SHP77 (cell line): Measurements from ENCODE around the gene SRMS.
"Not testable (repeated sequence)": the region's sequence is repeated elsewhere in the genome, so short reads cannot be mapped to it uniquely, and the experiment has no call there.

ENCODE experiments used
- DNase-seq, 2 experiments: peaks; one replicate each; lab custom pipeline; 2025; lab: John Stamatoyannopoulos, UW

Gene SRMS

GRCh38 chr20:63566395-63567135, 19.0 kb upstream of the SRMS start:
- DNase-seq = no peak

- no peak for DNase-seq
Measured at GRCh38 chr20:63565699-63566335, 18.3 kb upstream of the SRMS start.

GRCh38 chr20:63565021-63565698, 17.6 kb upstream of the SRMS start:
- no peak for DNase-seq

- no peak for DNase-seq
Measured at GRCh38 chr20:63564036-63564810, 16.7 kb upstream of the SRMS start.

- DNase-seq = no peak
Measured at GRCh38 chr20:63563225-63563935, 15.8 kb upstream of the SRMS start.

- no peak for DNase-seq
Measured at GRCh38 chr20:63562461-63563224, 15.1 kb upstream of the SRMS start.

- DNase-seq = no peak
Measured at GRCh38 chr20:63561624-63562396, 14.3 kb upstream of the SRMS start.

- DNase-seq = no peak
Measured at GRCh38 chr20:63560856-63561609, 13.5 kb upstream of the SRMS start.

GRCh38 chr20:63560333-63560805, 12.8 kb upstream of the SRMS start:
- no peak for DNase-seq

- not testable (repeated sequence) for DNase-seq
Measured at GRCh38 chr20:63559485-63560332, 12.2 kb upstream of the SRMS start.

- no peak for DNase-seq
Measured at GRCh38 chr20:63558804-63559484, 11.4 kb upstream of the SRMS start.

- no peak for DNase-seq
Measured at GRCh38 chr20:63557481-63557891, 9.9 kb upstream of the SRMS start.

GRCh38 chr20:63556873-63557478, 9.4 kb upstream of the SRMS start:
- no peak for DNase-seq

- DNase-seq = peak; percentile 70 to 87
Measured at GRCh38 chr20:63555661-63556381, 8.3 kb upstream of the SRMS start.

- DNase-seq = no peak
Measured at GRCh38 chr20:63554361-63555278, 7.1 kb upstream of the SRMS start.

- DNase-seq = no peak
Measured at GRCh38 chr20:63553933-63554290, 6.4 kb upstream of the SRMS start, which contains the start of gene FNDC11. FNDC11 (plus strand) TSS chr20:63554159; CDS start chr20:63555664, 1,505 bp downstream.
